Loucy (cell line): ENCODE measurements around the gene PALD1.

Experiments
- H2AFZ ChIP-seq: fragments of 200-600 bp; sonication (generic); 2 replicates; pipeline ENCODE4 v1.6.0; 2016; ENCODE audit warnings: antibody characterized with exemption, mild to moderate bottlenecking, low read length, moderate library complexity
- H3F3A ChIP-seq: fragments of 200-600 bp; 2 replicates; pipeline ENCODE4 v1.6.0; 2016; ENCODE audit warnings: antibody characterized with exemption, low read depth, mild to moderate bottlenecking
- H3K27me3 ChIP-seq: fragments of 200-600 bp; sonication (generic); 2 replicates; pipeline ENCODE4 v1.6.1; 2014; ENCODE audit warnings: low read length, mild to moderate bottlenecking; ENCODE audit not compliant: insufficient read depth, poor library complexity, severe bottlenecking
- H3K36me3 ChIP-seq: fragments of 200-600 bp; sonication (generic); 2 replicates; pipeline ENCODE4 v1.6.1; 2016; ENCODE audit warnings: low read length; ENCODE audit not compliant: insufficient read depth
- H3K4me1 ChIP-seq: fragments of 200-600 bp; sonication (generic); 2 replicates; pipeline ENCODE4 v1.5.1; 2014; ENCODE audit warnings: low read length, mild to moderate bottlenecking; ENCODE audit not compliant: insufficient read depth, poor library complexity, severe bottlenecking
- H3K4me2 ChIP-seq: fragments of 200-600 bp; sonication (generic); 2 replicates; pipeline ENCODE4 v1.6.0; 2014; ENCODE audit warnings: antibody characterized with exemption, low read length, low read depth, mild to moderate bottlenecking; ENCODE audit not compliant: poor library complexity, severe bottlenecking
- H3K4me3 ChIP-seq: fragments of 200-600 bp; sonication (generic); 2 replicates; pipeline ENCODE4 v1.5.1; 2014; ENCODE audit warnings: low read length, mild to moderate bottlenecking, mixed read lengths; ENCODE audit not compliant: poor library complexity, severe bottlenecking
- H3K79me2 ChIP-seq: fragments of 200-600 bp; sonication (generic); 2 replicates; pipeline ENCODE4 v1.6.1; 2014; ENCODE audit warnings: low read length; ENCODE audit not compliant: insufficient read depth
- H3K9ac ChIP-seq: fragments of 200-600 bp; sonication (generic); 2 replicates; pipeline ENCODE4 v1.6.0; 2014; ENCODE audit warnings: mild to moderate bottlenecking, low read depth, low read length, moderate library complexity; ENCODE audit not compliant: poor library complexity, severe bottlenecking
- H3K9me2 ChIP-seq: fragments of 200-600 bp; sonication (generic); replicated peaks from 2 replicates; pipeline ENCODE4 v1.6.1; 2016; ENCODE audit warnings: low read depth, low read length, mixed read lengths
- H3K9me3 ChIP-seq: fragments of 200-600 bp; sonication (generic); 2 replicates; pipeline ENCODE4 v1.6.1; 2014; ENCODE audit warnings: mild to moderate bottlenecking, antibody characterized with exemption, low read length, low read depth; ENCODE audit not compliant: insufficient read depth
- H4K20me1 ChIP-seq: fragments of 200-600 bp; sonication (generic); 2 replicates; pipeline ENCODE4 v1.6.0; 2014; ENCODE audit warnings: antibody characterized with exemption, low read length, mild to moderate bottlenecking; ENCODE audit not compliant: insufficient read depth, poor library complexity, severe bottlenecking
- CTCF ChIP-seq: fragments of 200-600 bp; sonication (generic); conservative IDR thresholded peaks from 2 replicates; pipeline ENCODE4 v1.5.1; 2014; ENCODE audit warnings: mild to moderate bottlenecking, antibody characterized with exemption, low read length
- EZH2phosphoT487 ChIP-seq: fragments of 200-600 bp; IDR thresholded peaks from 2 replicates; pipeline ENCODE4 v1.6.1; 2018; ENCODE audit warnings: antibody characterized with exemption, mild to moderate bottlenecking, moderate library complexity, borderline replicate concordance

PALD1 gene

GRCh38 chr10:70462349-70462984 is 16.1 kb upstream of the PALD1 start:
- Histone ChIP-seq H3K4me2 (no peak overlapping the region), H3K9ac (no peak overlapping the region), H3K27me3 (no peaks in the 10 kb centered on the region), H2AFZ (no peak overlapping the region), H3K79me2 (no peaks in the 10 kb centered on the region), H3K4me1 (no peaks in the 10 kb centered on the region), H3K4me3 (no peak overlapping the region), H3F3A (no peaks in the 10 kb centered on the region), H3K9me2 (no peaks in the 10 kb centered on the region), H4K20me1 (no peaks in the 10 kb centered on the region), H3K36me3 (no peaks in the 10 kb centered on the region), H3K9me3 (no peaks in the 10 kb centered on the region)
- TF ChIP-seq EZH2phosphoT487 (no peak), CTCF (no peak)

DNA sequence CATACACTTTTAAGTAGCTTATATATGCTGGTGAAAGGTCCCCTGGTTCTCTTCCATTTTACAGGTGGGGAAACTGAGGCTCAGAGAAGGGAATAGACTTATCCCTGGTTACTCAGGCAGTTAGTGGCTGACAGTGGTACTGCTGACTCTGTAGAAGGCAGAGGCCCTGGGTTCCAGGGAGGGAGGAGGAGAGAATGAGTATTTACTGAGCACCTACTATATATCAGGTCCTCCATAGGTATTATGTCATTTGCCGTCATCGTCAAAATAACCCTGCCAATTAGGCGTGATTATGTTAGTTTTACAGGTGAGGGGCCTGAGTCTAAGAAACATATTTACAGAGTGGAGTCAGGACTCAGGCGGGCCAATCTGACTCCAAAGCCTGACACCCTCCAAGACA is 13.3 kb upstream of the PALD1 start:
- Histone ChIP-seq H3K4me1 (no peaks in the 10 kb centered on the region), H3K4me2 (no peak overlapping the region), H3F3A (no peaks in the 10 kb centered on the region), H4K20me1 (no peaks in the 10 kb centered on the region), H3K9me3 (no peaks in the 10 kb centered on the region), H3K79me2 (no peaks in the 10 kb centered on the region), H3K36me3 (no peaks in the 10 kb centered on the region), H3K4me3 (no peak overlapping the region), H3K9me2 (no peaks in the 10 kb centered on the region), H3K27me3 (no peaks in the 10 kb centered on the region), H2AFZ (no peak overlapping the region), H3K9ac (no peak overlapping the region)
- TF ChIP-seq CTCF (no peak), EZH2phosphoT487 (no peak)

GRCh38 chr10:70465832-70466231 is 12.7 kb upstream of the PALD1 start:
- no peaks in the 10 kb centered on the region for H3K9me3 ChIP-seq
- no peaks in the 10 kb centered on the region for H3K36me3 ChIP-seq
- H4K20me1 ChIP-seq = no peaks in the 10 kb centered on the region
- no peak overlapping the region for H3K9ac ChIP-seq
- no peaks in the 10 kb centered on the region for H3K4me1 ChIP-seq
- H3F3A ChIP-seq = no peaks in the 10 kb centered on the region
- no peaks in the 10 kb centered on the region for H3K9me2 ChIP-seq
- H3K27me3 ChIP-seq = no peaks in the 10 kb centered on the region
- TF ChIP-seq EZH2phosphoT487 (no peak), CTCF (no peak)
- no peak overlapping the region for H3K4me3 ChIP-seq
- H3K4me2 ChIP-seq = no peak overlapping the region
- no peak overlapping the region for H2AFZ ChIP-seq
- no peaks in the 10 kb centered on the region for H3K79me2 ChIP-seq
